Activated CD8-positive, alpha-beta memory T cell treated with anti-CD3 and anti-CD28 coated beads for 36 hours (primary cell): ENCODE measurements around the gene ZNF541. TPM values are rescaled to one million over a fixed set of nuclear protein-coding genes. Genes with fewer than 3 reads are reported as not detected.
"Not testable (repeated sequence)": the region's sequence is repeated elsewhere in the genome, so short reads cannot be mapped to it uniquely, and the experiment has no call there.

ENCODE experiments used
- CTCF ChIA-PET: fragments of 350-600 bp; sonication (Branson Sonifier 250); formaldehyde crosslinking; loops from one replicate; lab custom pipeline; 2021; ENCODE audit warnings: antibody characterized with exemption; lab: Charles Lee
- POLR2A ChIA-PET: fragments of 350-600 bp; sonication (Branson Sonifier 250); formaldehyde crosslinking; loops from one replicate; lab custom pipeline; 2021; ENCODE audit warnings: antibody characterized with exemption; lab: Charles Lee
- total RNA-seq, 2 experiments: library from RNA; stranded (reverse); gene quantifications; one replicate each; pipeline ENCODE4 v1.2.3, GENCODE V29; 2021

The ZNF541 gene
- total RNA-seq, 2 experiments from 2014 or later = not detected

DNA sequence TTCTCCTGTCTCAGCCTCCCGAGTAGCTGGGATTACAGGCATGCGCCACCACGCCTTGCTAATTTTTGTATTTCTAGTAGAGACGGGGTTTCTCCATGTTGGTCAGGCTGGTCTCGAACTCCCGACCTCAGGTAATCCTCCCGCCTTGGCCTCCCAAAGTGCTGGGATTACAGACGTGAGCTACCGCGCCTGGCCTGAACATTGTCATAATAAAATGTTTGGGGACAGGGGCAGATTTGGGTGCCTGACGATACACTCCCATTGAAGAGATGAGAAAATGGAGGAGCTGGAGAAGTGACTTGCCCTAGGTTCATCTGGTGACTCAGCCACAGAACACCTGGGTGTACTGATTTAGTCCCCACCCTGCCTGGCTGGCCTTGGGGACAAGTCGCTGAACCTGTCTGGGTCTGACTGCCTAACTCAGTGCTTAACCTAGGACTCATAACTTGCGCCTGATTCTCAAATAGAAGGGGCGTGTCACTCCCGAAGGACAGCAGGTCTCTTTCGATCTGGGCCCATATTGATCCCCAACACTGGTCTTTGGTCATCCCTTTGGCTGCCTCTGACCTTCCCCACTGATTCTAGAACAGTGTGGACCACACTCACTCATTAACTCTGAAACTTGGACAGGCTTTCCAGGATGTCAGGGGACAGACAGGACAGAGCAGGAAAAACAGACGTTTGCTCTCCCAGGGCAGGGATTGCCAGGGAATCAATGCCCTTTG, 28.4 kb upstream of the ZNF541 start:
- ChIA-PET POLR2A (interaction anchor here (0.8 to 2.6 kb wide), 5 partner anchors 7 to 166 kb away, joined by 3 to 15 read pairs (median 7); no protein-coding TSS in a partner anchor), CTCF (interaction anchor here (0.5 to 1.2 kb wide), 3 partner anchors 11 to 115 kb away, joined by 3 to 4 read pairs (median 3); no protein-coding TSS in a partner anchor)

GRCh38 chr19:47600246-47601179, 27.6 kb upstream of the ZNF541 start:
- POLR2A ChIA-PET = interaction anchor here (0.5 to 2.6 kb wide), 8 partner anchors 8 to 166 kb away, joined by 3 to 15 read pairs (median 5); no protein-coding TSS in a partner anchor
- CTCF ChIA-PET = interaction anchor here (0.5 to 1.5 kb wide), 6 partner anchors 8 to 116 kb away, joined by 3 to 7 read pairs (median 4); partner anchors contain the start of genes BICRA and KPTN

- CTCF ChIA-PET = interaction anchor here (0.6 to 1.5 kb wide), 6 partner anchors 8 to 400 kb away, joined by 3 to 7 read pairs (median 4); partner anchors contain the start of genes BICRA and KPTN
- POLR2A ChIA-PET = interaction anchor here (0.7 to 2.6 kb wide), 6 partner anchors 8 to 490 kb away, joined by 3 to 15 read pairs (median 6); no protein-coding TSS in a partner anchor
These were observed 26.8 kb upstream of the ZNF541 start for GRCh38 chr19:47599671-47600245.

- POLR2A ChIA-PET = interaction anchor here (0.7 to 2.6 kb wide), 2 partner anchors 12 to 32 kb away, joined by 7 to 15 read pairs; no protein-coding TSS in a partner anchor
- CTCF ChIA-PET = interaction anchor here (0.7 to 1.5 kb wide), 3 partner anchors 83 to 162 kb away, joined by 3 to 4 read pairs (median 3); partner anchors contain the start of gene KPTN
These were observed 25.7 kb upstream of the ZNF541 start for GRCh38 chr19:47598407-47599349.

DNA sequence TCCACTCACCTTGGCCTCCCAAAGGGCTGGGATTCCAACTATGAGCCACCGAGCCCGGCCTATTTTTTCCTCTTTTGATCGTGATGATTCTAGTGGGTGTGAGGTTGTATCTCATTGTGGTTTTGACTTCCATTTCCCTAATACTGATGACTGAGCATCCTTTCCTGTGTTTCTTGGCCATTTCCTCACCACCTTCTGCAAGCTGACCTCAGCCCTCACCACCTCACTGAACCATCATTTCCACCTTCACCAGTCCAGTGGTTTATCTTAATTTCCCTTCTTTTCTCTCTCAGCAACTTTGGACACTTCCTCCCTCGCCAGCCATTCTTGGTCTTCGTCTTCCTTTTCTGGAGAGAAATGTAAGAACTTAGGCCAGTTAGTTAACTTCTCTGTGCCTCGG, 23.0 kb upstream of the ZNF541 start:
- CTCF ChIA-PET = no interaction called here
- POLR2A ChIA-PET = no interaction called here

DNA sequence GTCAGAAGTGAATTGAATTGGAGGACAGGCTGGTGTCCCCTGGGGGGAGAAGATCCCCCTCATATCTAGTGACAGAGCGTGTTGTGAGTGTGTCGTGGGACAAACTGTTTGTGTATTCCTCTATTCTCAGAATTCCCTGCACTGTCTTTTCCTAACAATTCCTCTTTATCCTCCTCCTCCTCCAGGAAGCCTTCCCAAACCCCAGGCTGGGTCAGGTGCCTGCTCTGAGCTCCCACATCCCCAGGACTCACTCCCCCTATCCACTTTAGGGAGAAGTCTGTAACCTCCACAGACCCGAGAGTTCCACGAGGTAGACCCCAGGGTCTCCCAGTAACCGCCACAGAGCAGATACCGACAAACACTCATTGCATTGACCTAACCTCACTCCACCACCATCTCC, 20.9 kb upstream of the ZNF541 start:
- CTCF ChIA-PET = no interaction called here
- POLR2A ChIA-PET = no interaction called here

DNA sequence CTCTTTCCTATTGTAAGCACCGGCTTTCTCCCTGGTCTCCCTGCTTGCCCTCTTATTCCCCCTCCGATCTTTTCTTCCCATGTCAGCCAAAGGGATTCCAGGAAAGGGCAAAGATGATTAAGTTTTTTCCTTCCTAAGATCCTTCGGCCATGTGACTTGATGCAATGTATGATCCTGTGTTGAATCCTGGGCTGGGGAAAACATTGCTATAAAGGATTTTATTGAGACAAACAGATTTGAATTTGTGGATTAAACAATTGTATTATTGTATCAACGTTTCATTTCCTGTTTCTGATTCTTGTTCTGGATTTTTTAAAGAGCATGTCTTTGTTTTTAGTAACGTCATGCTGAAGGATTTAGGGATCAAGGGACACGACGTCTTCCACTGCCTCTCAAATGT, 16.9 kb upstream of the ZNF541 start:
- ChIA-PET CTCF (no interaction called here), POLR2A (no interaction called here)

DNA sequence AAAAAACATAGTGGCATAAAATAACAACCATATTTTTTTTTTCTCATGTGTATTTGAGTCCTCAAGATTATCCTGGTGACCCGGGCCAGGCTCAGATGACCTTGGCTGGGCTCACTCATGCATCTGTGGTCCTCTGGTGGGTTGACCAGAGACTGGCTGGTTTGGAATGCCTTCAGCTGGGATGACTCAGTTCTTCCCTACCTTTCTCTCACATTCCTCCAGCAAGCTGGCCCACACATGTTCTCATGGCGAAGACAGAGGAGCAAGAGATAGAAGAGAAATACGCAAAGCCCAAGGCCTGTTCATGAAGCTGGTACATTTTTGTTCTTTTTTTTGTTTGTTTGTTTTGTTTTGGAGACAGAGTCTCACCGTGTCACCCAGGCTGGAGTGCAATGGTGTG, 14.3 kb upstream of the ZNF541 start:
- ChIA-PET POLR2A (no interaction called here), CTCF (no interaction called here)

GRCh38 chr19:47583161-47583560, 10.2 kb upstream of the ZNF541 start:
- POLR2A ChIA-PET = not testable (repeated sequence)
- CTCF ChIA-PET = interaction anchor here (0.8 kb wide), 1 partner anchor 135 kb away, joined by 3 read pairs; no protein-coding TSS in a partner anchor

- CTCF ChIA-PET = no interaction called here
- POLR2A ChIA-PET = no interaction called here
These were observed 9.5 kb upstream of the ZNF541 start for GRCh38 chr19:47582320-47582909.

- ChIA-PET CTCF (no interaction called here), POLR2A (no interaction called here)
These were observed 8.8 kb upstream of the ZNF541 start for GRCh38 chr19:47581605-47582319.

DNA sequence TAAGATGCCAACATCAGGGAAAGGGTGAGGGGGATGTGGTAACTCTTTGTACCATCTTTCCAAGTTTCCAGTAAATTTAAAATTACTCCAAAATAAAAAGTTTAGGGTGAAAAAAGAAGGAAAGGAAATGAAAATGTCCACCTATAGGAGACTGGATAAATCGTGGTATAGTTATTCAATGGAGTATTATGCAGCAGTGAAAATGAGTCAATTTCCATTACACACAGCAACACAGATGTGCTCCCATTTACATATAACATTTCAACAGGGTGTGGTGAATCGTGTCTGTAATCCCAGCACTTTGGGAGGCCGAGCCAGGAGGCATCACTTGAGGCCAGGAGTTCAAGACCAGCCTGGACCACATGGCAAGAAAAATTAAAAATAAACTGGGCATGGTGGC, 7.4 kb upstream of the ZNF541 start:
- ChIA-PET CTCF (no interaction called here), POLR2A (no interaction called here)

DNA sequence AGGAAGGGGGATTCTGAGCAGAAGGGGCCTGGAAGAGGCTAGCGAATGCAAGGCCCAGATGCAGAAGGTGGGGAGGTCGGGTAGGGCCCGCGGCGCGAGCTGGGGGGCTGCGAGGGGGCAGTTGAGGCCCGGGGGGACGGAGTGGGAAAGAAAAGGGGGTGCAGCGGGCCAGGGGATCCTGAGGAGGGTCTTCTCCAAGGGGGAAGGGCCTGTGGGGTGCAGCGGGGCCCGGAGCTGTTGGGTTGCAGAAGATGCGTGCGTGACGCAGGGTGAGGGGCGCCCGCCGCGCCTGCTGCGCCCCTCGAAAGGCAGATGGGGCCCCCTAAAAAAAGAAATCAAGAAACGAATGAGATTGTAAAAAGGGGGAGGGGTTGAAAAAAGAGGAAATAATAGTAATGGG, 313 bp downstream of the ZNF541 start:
- ChIA-PET POLR2A (no interaction called here), CTCF (no interaction called here)

DNA sequence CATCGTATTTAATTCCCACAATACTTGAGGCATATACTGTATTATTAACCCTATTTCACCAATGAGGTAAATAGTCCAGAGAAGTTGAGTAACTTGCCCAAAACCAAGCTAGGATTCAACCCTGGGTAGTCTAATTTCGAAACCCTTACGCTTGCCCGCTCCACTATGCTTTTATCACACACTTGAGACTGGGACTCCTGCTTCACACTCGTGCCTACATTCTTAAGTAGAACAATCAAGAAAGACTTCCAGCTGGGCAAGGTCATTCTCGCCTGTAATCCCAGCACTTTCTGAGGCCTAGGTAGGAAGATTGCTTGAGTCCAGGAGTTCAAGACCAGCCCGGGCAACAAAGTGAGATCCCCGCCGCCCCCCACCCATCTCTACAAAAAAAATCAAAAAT, 3.6 kb downstream of the ZNF541 start:
- CTCF ChIA-PET = interaction anchor here (0.7 kb wide), 1 partner anchor 136 kb away, joined by 4 read pairs; no protein-coding TSS in a partner anchor
- POLR2A ChIA-PET = no interaction called here

GRCh38 chr19:47564081-47564480, 8.9 kb downstream of the ZNF541 start:
- ChIA-PET POLR2A (no interaction called here), CTCF (no interaction called here)

DNA sequence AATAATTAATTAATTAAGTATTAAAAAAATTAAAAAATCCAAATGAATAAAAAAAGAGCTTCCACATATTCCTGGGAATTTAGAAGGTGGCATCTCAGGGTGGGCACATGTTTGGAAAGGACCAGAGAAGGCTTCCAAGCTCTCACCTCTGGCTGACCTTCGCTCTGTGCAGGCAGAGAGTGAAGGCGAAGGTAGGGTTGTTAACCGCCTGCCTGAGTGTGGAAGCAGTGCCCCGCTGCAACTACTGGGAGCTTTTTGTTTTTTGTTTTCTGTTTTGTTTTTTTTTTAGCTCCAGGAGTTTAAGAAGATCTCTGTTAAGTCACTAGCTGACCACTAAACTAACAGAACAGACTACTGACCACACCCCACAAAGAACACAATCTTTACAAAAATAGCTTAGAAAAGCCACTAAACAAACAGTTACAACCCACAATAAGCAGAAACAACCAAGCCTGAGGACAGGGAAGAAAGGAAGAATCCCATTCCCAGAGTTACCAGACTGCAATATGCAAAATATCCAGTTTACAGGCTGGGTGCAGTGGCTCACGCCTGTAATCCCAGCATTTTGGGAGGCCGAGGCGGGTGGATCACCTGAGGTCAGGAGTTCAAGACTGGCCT, 11.4 kb downstream of the ZNF541 start:
- POLR2A ChIA-PET = no interaction called here
- CTCF ChIA-PET = interaction anchor here (0.8 kb wide), 1 partner anchor 18 kb away, joined by 3 read pairs; no protein-coding TSS in a partner anchor
